ENCODE data around the gene DAP.

Gene DAP

GRCh38 chr5:10676946-10677345, 84.1 kb downstream of the DAP start:
- TF ChIP-seq CTCF (IDR thresholded peaks at IDR 0.05; ENCODE audit: low read depth, low read length, missing control alignments) = no peak
- no peak overlapping the region for H3K4me3 ChIP-seq (ENCODE audit: low read depth, low read length)
- DNase-seq (ENCODE audit: low read depth) = no peak

GRCh38 chr5:10676224-10676623, 84.8 kb downstream of the DAP start:
- no peak for DNase-seq (ENCODE audit: low read depth)
- no peak for TF ChIP-seq CTCF (IDR thresholded peaks at IDR 0.05; ENCODE audit: low read depth, low read length, missing control alignments)
- H3K4me3 ChIP-seq (ENCODE audit: low read depth, low read length) = no peak overlapping the region

GRCh38 chr5:10675177-10675700, 85.8 kb downstream of the DAP start:
- no peak for DNase-seq (ENCODE audit: low read depth)
- TF ChIP-seq CTCF (IDR thresholded peaks at IDR 0.05; ENCODE audit: low read depth, low read length, missing control alignments) = no peak
- no peak overlapping the region for H3K4me3 ChIP-seq (ENCODE audit: low read depth, low read length)

GRCh38 chr5:10674582-10674981, 86.5 kb downstream of the DAP start:
- DNase-seq (ENCODE audit: low read depth) = no peak
- TF ChIP-seq CTCF (IDR thresholded peaks at IDR 0.05; ENCODE audit: low read depth, low read length, missing control alignments) = no peak
- no peak overlapping the region for H3K4me3 ChIP-seq (ENCODE audit: low read depth, low read length)

- no peak overlapping the region for H3K4me3 ChIP-seq (ENCODE audit: low read depth, low read length)
- DNase-seq (ENCODE audit: low read depth) = no peak
- TF ChIP-seq CTCF (IDR thresholded peaks at IDR 0.05; ENCODE audit: low read depth, low read length, missing control alignments) = no peak
Observed at GRCh38 chr5:10674096-10674495, 86.9 kb downstream of the DAP start.

- DNase-seq (ENCODE audit: low read depth) = no peak
- TF ChIP-seq CTCF (IDR thresholded peaks at IDR 0.05; ENCODE audit: low read depth, low read length, missing control alignments) = no peak
- H3K4me3 ChIP-seq (ENCODE audit: low read depth, low read length) = no peak overlapping the region
Observed at GRCh38 chr5:10673407-10673806, 87.6 kb downstream of the DAP start.

GRCh38 chr5:10673017-10673389, 88.0 kb downstream of the DAP start:
- TF ChIP-seq CTCF (IDR thresholded peaks at IDR 0.05; ENCODE audit: low read depth, low read length, missing control alignments) = no peak
- no peak for DNase-seq (ENCODE audit: low read depth)
- H3K4me3 ChIP-seq (ENCODE audit: low read depth, low read length) = no peak overlapping the region
